SU-DHL-6 (cell line): ENCODE results near the gene OXNAD1.

ENCODE experiments used
- CTCF ChIP-seq: fragments of 200-600 bp; sonication (generic); IDR thresholded peaks from one replicate; pipeline ENCODE4 v1.5.1; 2017; ENCODE audit warnings: antibody characterized with exemption, mild to moderate bottlenecking, low read length, moderate library complexity; ENCODE audit not compliant: insufficient read depth, poor library complexity, severe bottlenecking
- EZH2phosphoT487 ChIP-seq: fragments of 200-600 bp; sonication (generic), shearing (Covaris generic); conservative IDR thresholded peaks from 2 replicates; pipeline ENCODE4 v1.6.1; 2018; ENCODE audit warnings: mild to moderate bottlenecking, antibody characterized with exemption, low read length, moderate library complexity, mixed read lengths

DNA sequence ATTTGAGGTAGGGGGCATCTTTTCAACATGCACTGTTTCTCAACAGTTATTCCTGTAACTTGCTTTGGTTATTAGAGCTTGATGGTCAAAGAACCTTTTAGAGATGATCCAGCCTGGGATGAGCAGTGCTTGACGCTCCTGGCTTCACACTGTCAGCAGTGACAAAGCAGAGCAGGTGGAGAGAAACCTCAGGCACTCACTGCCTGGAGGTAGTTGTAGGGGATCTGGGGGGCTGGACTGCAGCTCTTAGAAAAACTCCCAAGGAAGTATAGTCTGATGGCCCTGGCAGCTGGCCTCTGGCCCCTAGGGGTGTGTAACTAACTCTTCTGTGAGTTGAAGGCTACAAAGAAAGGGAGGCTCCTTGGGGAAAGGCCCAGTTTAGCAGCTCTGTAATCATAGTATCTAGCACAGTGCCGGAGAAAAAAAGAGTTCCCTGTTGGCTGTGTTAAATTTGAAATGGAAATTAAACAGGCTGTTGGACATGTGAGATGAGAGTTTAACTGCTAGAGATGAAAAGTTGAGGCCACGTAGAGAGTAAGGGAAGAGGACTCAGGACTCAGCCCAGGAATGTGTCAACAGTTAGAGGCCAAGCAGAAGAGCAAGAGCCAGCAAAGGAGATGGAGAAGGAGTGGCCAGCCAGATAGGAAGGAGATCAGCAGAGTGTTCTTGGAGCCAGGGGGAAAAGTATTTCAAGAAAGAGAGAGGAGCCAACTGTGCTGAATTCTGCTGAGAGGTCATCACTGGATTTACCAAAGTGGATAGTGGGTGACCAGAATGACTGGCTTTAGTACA lies 14.2 kb downstream of the OXNAD1 start:
- TF ChIP-seq CTCF = no peak
- TF ChIP-seq EZH2phosphoT487 = no peak
